GM19395 (cell line): ENCODE measurements around the gene TGFBR3.

Source experiments
- ATAC-seq: cut with Tn5 transposase; IDR thresholded peaks from one replicate; pipeline ENCODE4 v1.9.1; 2021; ENCODE audit warnings: mild to moderate bottlenecking, moderate library complexity; ENCODE audit not compliant: unreplicated experiment

Gene TGFBR3

GRCh38 chr1:91718877-91719276 lies 167.1 kb downstream of the TGFBR3 start:
- ATAC-seq = no peak

- no peak for ATAC-seq
These were observed 167.6 kb downstream of the TGFBR3 start for GRCh38 chr1:91718368-91718767.

- ATAC-seq = no peak
These were observed 168.1 kb downstream of the TGFBR3 start for GRCh38 chr1:91717839-91718238.

- ATAC-seq = no peak
These were observed 169.6 kb downstream of the TGFBR3 start for GRCh38 chr1:91716339-91716738.

GRCh38 chr1:91715416-91716000 lies 170.4 kb downstream of the TGFBR3 start:
- no peak for ATAC-seq

GRCh38 chr1:91714867-91715381 lies 171.0 kb downstream of the TGFBR3 start:
- no peak for ATAC-seq

- ATAC-seq = peak; percentile 81
These were observed 172.7 kb downstream of the TGFBR3 start for GRCh38 chr1:91712981-91713841.

- ATAC-seq = peak; percentile 38
These were observed 173.6 kb downstream of the TGFBR3 start for GRCh38 chr1:91712393-91712792.

GRCh38 chr1:91711504-91712247 lies 174.3 kb downstream of the TGFBR3 start:
- no peak for ATAC-seq

GRCh38 chr1:91710261-91710660 lies 175.7 kb downstream of the TGFBR3 start:
- ATAC-seq = no peak

- ATAC-seq = no peak
These were observed 177.3 kb downstream of the TGFBR3 start for GRCh38 chr1:91708691-91709090.

GRCh38 chr1:91707890-91708218 lies 178.1 kb downstream of the TGFBR3 start:
- no peak for ATAC-seq

GRCh38 chr1:91707114-91707889 lies 178.6 kb downstream of the TGFBR3 start:
- ATAC-seq = no peak

GRCh38 chr1:91706140-91706957 lies 179.6 kb downstream of the TGFBR3 start:
- no peak for ATAC-seq

GRCh38 chr1:91704746-91705145 lies 181.2 kb downstream of the TGFBR3 start:
- no peak for ATAC-seq

- no peak for ATAC-seq
These were observed 182.9 kb downstream of the TGFBR3 start for GRCh38 chr1:91703095-91703494.

GRCh38 chr1:91701472-91701869 lies 184.5 kb downstream of the TGFBR3 start:
- ATAC-seq = no peak

- ATAC-seq = no peak
These were observed 185.0 kb downstream of the TGFBR3 start for GRCh38 chr1:91700771-91701471.

GRCh38 chr1:91700332-91700731 lies 185.6 kb downstream of the TGFBR3 start:
- no peak for ATAC-seq
